Hippocampal formation (tissue), 2 donors: ENCODE results near the gene MED27.

ENCODE experiments used
- DNase-seq, 2 donors: peaks; one replicate each; lab custom pipeline; 2025; lab: John Stamatoyannopoulos, UW

The MED27 gene, protein sequence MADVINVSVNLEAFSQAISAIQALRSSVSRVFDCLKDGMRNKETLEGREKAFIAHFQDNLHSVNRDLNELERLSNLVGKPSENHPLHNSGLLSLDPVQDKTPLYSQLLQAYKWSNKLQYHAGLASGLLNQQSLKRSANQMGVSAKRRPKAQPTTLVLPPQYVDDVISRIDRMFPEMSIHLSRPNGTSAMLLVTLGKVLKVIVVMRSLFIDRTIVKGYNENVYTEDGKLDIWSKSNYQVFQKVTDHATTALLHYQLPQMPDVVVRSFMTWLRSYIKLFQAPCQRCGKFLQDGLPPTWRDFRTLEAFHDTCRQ

DNA sequence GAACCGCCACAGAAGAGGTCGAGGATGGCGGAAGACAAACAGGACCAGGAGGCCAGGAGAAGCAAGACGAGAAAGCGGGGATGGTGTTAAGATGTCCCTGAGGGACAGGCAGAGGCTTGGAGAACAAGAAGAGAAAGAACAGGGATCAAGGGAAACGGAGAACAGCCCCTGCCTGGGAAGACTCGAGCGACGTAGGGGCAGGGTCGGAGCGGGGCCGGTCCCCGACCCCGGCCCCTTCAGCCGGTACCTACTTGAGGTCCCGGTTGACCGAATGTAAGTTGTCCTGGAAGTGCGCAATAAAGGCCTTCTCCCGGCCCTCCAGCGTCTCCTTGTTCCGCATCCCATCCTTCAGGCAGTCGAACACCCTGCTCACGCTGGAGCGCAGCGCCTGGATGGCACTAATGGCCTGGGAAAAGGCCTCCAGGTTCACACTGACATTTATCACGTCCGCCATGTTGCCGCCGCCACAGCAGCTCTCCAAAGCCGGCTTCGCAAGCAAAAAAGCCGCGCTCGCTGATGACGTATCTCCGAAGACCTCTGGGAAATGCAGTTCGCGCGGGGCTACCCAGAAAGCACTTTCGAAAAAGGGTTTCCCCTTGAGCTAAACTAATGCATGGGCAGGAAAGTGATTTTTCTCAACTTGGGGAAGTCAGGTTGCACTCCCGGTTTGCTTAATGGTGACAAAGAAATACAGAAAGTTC lies at the start of gene MED27:
TSS of gene MED27 (minus strand) at position 477 of the 701 bp plus-strand sequence. CDS start at position 454, 23 bp downstream.
- peak; percentile 83 to 89 for DNase-seq

DNA sequence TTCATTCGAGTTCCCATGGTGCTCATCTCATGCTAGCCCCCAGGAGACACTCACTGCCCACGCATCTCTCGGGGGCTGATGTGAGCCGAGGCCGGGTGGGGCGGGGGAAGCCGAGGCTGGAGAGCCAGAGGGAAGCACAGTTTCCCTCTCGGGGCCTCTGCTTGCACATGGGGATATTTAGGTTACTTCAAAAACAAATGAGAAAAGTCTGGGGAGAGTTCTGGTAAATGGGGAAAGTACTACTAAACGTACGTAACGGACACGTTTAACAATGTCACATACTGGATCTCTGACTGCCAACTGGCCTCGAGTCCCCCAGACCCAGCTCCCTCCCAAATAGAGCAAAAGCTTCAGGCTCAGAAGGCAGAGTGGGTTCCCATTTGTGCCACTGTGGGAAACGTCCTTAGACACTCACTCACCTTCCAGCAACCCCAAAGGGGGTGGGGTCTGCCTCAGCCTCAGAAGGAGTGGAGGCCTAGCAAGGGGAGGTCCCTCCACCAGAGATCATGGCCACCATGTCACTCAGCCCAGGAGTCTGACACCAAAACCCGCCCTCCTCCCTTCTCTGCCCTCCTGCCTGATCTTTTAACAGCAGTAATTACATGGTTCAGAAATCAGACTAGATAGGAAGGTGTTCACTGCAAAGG lies 48.3 kb upstream of the MED27 start:
- DNase-seq, result no peak

DNA sequence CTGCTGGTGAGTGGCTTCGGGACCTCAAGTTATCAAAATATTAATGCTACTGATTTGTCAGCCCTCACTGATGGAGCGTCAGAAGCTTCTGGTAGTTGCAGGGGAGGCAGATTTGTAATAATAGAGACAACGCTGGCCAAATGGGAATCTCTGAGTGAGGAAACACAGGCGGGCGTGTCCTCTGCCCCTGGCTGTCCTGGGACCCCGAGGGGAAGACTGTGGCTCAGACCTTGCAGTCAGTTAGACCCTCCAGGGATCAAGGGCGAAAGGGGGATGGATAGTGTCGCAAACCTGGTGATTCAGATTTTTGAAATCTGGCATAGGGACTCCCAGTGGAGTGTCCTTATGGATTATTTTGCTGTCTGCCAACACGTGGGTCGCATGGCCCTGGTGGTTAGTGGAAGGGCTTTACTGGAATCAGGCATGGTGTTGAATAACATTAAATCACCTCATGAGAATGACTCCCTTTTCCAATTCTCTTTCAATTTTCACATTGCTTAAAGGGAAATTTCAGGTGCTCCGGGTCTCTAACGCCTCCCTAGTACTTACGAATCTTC lies 47.1 kb upstream of the MED27 start:
- no peak for DNase-seq

DNA sequence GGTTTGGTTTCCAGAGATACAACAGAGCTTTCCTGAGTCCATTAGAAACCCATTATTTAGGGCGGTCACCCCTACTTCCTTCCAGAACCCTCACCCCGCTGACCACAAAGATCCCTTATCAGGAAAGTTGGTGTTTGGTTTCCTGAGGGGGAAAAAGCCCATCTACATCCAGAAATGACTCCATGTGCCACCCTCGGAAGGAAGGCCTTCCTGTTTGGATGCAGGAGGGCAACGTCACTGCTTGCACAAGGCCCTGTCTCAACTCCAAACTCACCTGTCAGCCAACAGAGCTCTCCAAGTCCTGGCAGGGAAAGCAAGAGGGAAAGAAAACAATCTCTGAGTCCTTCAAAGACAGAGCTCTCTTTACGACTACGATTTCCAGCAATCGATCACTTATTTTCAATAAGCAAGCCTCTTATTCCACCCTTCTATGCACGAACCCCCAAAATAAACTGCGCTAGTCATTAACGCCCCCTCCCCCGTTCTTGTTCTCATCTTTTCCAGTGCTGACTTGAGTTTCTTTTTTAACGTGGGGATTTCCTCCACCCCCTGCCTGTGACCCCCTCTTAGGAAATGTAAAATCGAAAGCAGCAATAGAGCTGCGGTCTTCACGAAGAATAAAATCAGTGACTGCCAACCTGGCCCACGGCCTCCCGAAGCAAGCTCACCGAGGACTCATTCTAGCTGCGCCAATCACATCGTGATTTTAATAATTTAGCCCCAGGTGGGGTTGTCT lies 46.4 kb upstream of the MED27 start:
- no peak for DNase-seq

DNA sequence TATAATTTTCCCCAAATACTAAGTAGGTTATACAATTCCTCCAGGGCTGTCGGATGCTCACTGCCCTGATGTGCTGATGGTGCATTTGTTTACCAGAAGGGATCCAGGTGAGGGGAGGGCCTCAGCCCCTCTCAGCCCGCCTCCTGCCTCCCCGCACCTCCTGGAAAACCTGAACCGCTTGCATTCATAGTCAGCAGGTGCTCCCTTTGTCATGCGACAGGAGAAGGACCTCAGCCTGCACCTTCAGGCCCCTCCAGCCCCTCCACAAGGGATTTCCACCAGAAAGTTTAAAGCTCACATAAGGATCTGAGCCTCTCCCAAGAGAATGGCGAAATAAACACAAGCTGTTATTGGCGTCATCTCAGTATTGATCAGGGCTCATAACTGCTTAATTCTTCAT lies 45.7 kb upstream of the MED27 start:
- DNase-seq, result no peak

DNA sequence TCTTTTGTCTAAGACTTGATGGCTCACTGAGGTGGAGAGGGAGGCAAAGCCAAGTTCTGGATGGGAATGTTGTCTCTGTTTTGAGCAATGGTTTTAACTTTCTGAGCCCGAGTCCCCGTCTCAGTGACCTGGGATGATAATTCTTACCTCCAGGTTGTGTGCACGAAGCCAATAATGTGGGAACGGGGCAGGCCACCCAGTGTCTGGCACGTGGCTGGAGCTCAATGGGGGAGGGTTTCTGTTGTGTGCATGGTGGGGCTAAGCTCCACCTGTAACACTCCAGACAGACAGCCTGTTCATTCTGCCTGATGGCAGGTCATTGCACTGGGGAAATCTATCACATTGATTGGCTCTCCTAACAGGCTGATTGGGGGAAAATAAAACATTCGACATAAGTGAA lies 45.1 kb upstream of the MED27 start:
- DNase-seq, result no peak

DNA sequence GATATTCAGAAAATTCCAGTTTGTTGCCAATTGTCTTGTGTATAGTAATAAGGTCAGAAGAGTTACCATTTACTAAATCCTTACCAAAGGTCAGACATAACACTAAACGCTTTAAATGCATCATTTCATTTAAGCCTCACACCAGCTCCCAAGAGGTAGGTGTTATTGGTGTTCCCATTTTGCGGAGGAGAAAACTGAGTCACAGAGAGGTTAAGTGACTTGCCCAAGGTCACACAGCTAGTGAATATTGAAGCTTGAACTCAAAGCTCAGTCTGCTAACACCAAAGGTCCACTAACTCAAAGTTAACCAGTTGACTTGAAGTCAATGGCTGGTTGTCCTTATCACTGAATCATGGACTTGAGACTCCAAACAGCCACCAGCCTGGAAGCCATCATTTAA lies 41.4 kb upstream of the MED27 start:
- no peak for DNase-seq

DNA sequence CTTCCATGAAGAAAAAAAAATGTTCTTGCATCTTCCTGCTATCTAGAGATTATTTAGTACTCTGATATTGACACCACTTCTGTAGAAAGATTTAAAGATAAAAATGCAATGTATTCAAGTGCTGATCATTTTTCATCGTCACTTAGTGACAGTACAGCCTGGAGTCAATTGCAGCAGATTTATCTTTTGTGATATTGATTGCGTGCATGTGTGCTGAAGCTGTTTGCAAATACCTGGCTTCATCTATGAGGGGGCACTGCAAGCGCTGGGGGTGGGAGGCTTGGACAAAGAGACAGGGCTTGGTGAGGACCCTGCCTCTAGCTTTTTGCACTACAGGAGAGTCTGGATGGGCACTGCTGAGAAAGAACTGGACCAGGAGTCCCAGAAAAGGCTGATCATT lies 38.0 kb upstream of the MED27 start:
- DNase-seq, result no peak

DNA sequence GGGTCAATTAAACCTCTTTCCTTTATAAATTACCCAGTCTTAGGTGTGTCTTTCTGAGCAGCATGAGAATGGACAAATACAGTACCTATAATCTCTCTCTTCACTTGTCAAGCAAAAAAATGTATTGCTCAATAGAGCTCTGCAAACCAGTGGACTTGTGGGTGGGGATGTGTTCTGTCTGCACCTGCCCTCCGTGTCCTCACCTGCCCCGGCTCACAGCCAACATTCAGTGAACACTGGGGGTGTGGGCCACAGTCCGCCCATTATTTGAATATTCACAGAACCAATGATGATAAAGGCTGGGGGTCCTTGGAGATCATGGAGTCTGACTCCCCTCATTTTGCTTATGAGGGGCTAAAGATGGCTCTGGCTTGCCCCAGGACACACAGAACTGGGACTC lies 36.9 kb upstream of the MED27 start:
- no peak for DNase-seq

DNA sequence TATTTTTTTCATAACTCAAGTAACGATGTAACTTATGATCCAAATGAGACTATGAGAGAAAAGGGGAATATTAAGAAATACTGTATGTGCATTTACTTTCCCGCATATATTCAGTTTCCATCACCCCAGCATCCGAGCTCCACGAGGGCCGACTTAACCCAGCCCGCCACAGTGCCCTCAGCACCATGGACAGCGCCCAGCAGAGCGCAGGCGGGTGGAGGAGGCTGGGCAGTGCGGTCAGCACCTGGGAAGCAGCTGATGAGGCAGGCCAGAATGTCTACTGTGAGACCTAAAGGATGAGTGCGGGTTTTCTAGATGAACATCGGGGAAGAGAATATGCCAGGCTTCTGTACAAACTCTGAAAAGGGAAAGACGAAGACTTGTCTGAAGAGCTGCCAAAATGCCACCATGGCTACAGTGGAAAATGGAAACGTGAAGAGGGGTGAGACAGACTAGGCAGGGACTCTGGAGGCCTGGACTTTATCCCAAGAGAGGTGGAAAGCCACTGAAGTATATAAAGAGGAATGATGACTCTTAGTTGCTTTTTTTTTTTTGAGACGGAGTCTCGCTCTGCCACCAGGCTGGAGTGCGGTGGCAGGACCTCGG lies 34.5 kb upstream of the MED27 start:
- DNase-seq, result peak; percentile 14 to 41

DNA sequence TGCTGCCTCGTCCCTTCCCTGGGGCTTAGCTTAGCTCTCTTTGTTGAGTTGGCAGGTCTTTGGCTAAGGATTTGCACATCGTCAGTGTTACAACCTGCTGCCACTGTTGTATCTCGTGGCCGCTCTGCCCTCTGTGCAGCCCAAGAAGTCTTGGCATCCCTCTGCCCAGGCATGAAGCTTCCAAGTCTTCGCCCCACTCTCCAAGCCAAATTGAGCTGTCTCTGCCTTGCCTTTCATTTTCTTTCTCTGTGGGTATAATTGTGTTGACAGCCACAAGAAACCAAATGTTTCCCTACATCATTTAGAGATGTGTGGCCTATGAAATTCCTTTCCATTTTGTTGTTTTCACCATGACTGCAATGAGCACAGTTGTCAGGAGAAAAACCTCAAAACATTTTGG lies 29.6 kb upstream of the MED27 start:
- DNase-seq, result no peak

DNA sequence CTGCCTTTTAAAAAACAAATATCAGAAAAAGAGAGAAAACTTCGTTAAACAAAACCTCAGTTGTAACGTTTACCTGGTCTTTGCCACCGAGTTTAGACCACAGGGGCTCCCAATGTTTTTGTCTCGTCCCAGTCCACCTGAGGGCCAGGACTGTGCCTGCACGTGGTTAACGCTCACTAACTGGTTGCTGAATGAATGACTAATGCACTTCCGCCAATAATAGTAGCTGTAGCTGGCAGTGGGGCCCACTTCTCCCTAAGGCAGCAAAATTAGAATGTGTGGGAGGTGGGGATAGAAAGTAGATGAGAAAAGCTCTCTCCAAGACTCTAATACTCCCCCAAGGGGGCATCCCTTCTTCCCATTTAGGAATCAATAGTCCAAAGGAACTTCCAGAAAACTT lies 29.1 kb upstream of the MED27 start:
- DNase-seq, result no peak

DNA sequence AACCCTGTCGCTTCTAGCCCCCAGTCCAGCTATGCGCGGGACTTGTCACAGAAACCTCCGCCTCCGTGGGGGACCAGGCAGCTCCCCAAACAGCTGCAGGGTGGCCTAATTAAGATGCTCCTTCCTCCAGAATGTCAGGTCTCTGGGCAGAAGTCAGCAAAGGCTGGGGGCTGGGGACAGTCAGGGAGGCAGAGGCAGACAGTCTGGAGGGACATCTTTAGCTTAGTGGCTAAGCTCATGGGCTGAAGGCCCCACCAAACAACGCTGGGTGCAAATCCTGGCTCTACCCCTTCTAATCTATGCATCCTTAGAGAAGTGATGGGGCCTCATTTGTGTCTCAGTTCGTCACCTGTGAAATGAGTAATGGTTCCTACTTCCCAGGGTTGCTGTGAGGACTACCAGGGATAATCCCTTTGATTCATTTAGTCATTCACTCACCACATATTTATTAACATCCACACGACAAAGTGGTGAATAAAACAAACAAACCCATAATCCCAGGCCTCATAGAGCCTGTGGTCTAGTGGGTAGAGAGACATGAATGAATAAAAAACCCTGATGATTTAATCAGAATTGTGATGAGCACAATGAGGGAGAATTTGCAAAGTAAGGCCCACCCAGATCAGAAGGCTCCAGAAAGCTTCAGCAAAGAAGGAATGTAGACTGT lies 20.2 kb upstream of the MED27 start:
- no peak for DNase-seq

DNA sequence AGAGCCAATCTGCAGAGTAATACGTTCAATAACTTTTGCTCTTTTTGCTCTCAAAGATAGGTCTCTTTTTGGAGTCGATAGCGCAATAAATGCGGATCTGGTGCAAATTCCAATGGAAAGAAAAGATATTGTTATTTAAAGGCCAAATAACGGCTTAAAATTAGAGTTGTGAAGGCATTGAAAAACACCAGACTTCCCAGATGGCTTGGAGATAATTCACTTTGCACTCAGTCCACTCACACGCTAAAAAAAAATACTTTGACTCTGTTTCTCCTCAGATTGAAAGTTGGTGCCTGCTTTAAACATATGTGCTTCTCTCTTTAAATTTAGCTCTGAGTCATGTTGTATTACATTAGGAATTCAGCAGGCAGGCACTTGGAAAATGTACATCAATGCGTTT lies 19.5 kb upstream of the MED27 start:
- no peak for DNase-seq

DNA sequence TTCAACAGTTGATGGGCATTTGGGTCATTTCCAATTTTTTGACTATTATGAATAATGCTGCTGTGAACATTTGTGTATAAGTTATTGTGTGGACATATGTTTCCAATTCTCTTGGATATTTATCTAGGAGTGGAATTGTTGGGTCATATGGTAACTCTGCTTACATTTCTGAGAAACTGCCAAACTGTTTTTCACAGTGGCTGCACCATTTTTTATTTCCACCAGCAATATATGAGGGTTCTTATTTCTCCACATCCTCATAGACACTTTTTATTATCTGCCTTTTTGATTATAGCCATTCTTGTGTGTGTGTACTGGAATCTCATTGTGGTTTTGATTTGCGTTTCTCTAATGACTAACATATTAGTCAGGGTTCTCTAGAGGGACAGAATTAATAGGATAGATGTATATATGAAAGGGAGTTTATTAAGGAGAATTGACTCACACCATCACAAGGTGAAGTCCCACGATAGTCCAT lies 14.7 kb upstream of the MED27 start:
- no peak for DNase-seq

DNA sequence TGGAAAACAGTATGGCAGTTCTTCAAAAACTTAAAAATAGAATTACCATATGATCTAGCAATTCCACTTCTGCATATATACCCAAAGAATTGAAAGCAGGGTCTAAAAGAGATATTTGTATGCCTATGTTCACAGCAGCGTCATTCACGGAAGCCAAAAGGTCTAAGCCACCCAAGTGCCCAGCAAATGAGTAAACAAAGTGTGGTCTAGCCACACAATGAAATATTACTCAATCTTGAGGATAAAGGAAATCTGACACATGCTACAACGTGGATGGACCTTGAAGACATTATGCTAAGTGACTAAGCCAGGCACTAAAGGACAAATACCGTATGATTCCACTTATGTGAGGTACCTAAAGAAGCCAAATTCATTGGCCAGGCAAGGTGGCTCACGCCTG lies 11.1 kb upstream of the MED27 start:
- DNase-seq, result no peak

DNA sequence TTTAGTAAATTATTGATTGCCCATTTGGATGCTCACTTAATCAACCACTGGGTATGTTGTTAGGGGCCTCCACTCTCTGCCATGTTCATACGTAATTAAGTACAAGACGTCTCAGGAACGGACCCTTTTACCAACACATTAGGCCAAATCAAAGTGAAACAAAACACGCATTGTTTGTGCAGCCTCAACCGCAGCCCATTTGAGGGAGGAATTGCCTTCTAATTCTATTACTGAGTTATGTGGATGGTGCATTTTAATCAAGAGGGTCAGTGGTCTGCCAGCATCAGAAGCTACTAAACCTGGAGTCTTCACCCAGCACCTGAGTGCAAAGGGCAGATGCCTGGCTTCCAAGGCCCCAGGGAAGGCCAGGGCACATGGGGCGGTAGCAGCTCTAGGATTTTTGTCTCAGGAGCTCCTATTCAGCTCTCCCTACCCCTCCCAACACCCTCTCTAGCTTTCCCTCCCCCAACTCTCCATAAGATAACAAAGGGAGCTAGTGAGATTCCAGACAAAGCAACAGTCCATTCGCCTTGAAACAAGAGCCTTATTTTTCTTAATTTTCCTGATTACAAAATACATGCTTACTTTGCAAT lies 7.9 kb upstream of the MED27 start:
- peak; percentile 25 to 82 for DNase-seq

DNA sequence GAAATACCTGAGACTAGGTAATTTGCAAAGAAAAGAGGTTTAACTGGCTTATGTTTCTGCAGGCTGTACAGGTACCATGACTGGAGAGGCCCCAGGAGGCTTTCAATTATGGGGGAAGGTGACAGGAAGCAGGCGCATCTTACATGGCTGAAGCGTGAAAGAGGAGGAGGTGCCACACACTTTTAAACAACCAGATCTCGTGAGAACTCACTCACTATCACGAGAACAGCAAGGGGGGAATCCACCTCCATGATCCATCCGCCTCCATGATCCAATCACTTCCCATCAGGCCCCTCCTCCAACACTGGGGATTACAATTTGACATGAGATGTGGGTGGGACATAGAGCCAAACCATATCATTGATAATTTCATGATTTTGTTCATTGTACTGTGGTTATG lies 2.5 kb upstream of the MED27 start:
- DNase-seq, result no peak

DNA sequence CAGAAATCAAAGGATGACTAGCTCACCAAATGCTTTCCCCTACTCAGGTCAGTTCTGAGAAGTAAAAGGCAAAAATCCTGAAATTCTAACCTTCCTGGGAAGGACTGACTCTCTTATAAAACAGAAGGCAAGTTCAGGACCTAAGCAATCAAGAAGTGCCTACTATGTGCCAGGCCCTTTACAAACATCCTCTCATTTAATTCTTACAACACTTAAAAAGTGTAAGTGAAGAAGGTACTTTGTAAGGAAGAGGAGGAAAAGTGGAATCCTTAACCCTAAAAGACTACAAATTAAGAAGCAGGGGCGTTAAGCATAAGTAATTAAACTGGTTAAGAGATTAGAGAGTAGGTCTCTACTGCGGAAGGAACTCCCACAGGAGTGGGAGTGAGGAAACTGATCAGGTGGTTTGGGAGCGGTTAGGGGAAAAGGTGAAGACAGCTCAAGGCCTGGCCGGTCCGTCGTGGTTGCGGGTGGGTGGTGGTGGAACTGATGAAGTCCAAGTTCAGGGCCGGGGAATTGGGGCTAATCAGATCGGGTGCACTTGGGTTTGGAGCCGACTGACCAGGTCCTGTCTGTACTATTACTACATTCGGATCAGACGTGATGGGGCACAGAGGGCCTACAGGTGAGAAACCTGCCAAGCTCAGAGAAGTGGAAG lies 839 bp downstream of the MED27 start:
- DNase-seq, result no peak
